OCI-LY7 (cell line): ENCODE data around the gene CMIP. TPM values are rescaled to one million over a fixed set of nuclear protein-coding genes. Genes with fewer than 3 reads are reported as not detected.

ENCODE experiments used
- BruUV-seq: library from RNA; stranded (reverse); fragments of 400-500 nt; replicated peaks from 2 replicates; lab custom pipeline; 2021; lab: Mats Ljungman, UMichigan
- CTCF ChIA-PET: fragments of 300-600 bp; sonication (Branson Sonifier 250); formaldehyde crosslinking; loops from one replicate; lab custom pipeline; 2022; ENCODE audit warnings: antibody characterized with exemption; ENCODE audit not compliant: unreplicated experiment; lab: Charles Lee
- POLR2A ChIA-PET: fragments of 300-600 bp; sonication (Branson Sonifier 250); formaldehyde crosslinking; loops from one replicate; lab custom pipeline; 2022; ENCODE audit warnings: antibody characterized with exemption; lab: Charles Lee
- DNase-seq: peaks from one replicate; pipeline ENCODE4 v3.0.0-alpha.2; 2015; ENCODE audit warnings: low spot score
- H2AFZ ChIP-seq: fragments of 200-600 bp; sonication (generic), shearing (Covaris generic); 2 replicates; pipeline ENCODE4 v1.6.1; 2014; ENCODE audit warnings: mild to moderate bottlenecking, antibody characterized with exemption, low read length, moderate library complexity
- H3K27ac ChIP-seq: fragments of 200-600 bp; sonication (generic); 2 replicates; pipeline ENCODE4 v1.5.1; 2014; ENCODE audit warnings: mixed run types, low read depth, mild to moderate bottlenecking, moderate library complexity, low read length, inconsistent platforms; ENCODE audit not compliant: poor library complexity, severe bottlenecking
- H3K36me3 ChIP-seq: fragments of 200-600 bp; sonication (generic); 2 replicates; pipeline ENCODE4 v1.6.1; 2014; ENCODE audit warnings: mild to moderate bottlenecking, antibody characterized with exemption, low read length, moderate library complexity, mixed read lengths; ENCODE audit not compliant: insufficient read depth
- H3K4me1 ChIP-seq: fragments of 200-600 bp; sonication (generic); 2 replicates; pipeline ENCODE4 v1.5.1; 2014; ENCODE audit warnings: mild to moderate bottlenecking, low read length; ENCODE audit not compliant: insufficient read depth, poor library complexity, severe bottlenecking
- H3K4me2 ChIP-seq: fragments of 200-600 bp; sonication (generic); 2 replicates; pipeline ENCODE4 v1.6.1; 2014; ENCODE audit warnings: mild to moderate bottlenecking, low read length
- H3K4me3 ChIP-seq: fragments of 200-600 bp; sonication (generic); 2 replicates; pipeline ENCODE4 v1.5.1; 2014; ENCODE audit warnings: mild to moderate bottlenecking, low read depth, low read length; ENCODE audit not compliant: poor library complexity, severe bottlenecking
- H3K79me2 ChIP-seq: fragments of 200-600 bp; sonication (generic); 2 replicates; pipeline ENCODE4 v1.6.1; 2016; ENCODE audit warnings: low read depth, mild to moderate bottlenecking, low read length, moderate library complexity, mixed read lengths; ENCODE audit not compliant: insufficient read depth
- H3K9me2 ChIP-seq: fragments of 200-600 bp; sonication (generic); 2 replicates; pipeline ENCODE4 v1.6.1; 2016; ENCODE audit warnings: mild to moderate bottlenecking, low read length, mixed read lengths; ENCODE audit not compliant: insufficient read depth
- H3K9me3 ChIP-seq: fragments of 200-600 bp; sonication (generic); 2 replicates; pipeline ENCODE4 v1.6.1; 2014; ENCODE audit warnings: mild to moderate bottlenecking, mixed run types, low read length, mixed read lengths
- H4K20me1 ChIP-seq: fragments of 200-600 bp; sonication (generic); 2 replicates; pipeline ENCODE4 v1.6.1; 2014; ENCODE audit warnings: mild to moderate bottlenecking, antibody characterized with exemption, low read length, moderate library complexity, mixed read lengths; ENCODE audit not compliant: insufficient read depth
- EZH2phosphoT487 ChIP-seq: fragments of 200-600 bp; sonication (generic); IDR thresholded peaks from 2 replicates; pipeline ENCODE4 v1.6.1; 2018; ENCODE audit warnings: low read depth, borderline replicate concordance, mild to moderate bottlenecking, mixed run types, antibody characterized with exemption, low read length, moderate library complexity, mixed read lengths
- intact Hi-C: fragments of 100-400 bp; cut with micrococcal nuclease; formaldehyde crosslinking; loops from one replicate; pipeline ENCODE4 v1.10.0; 2022; ENCODE audit not compliant: unreplicated experiment
- total RNA-seq, 2 experiments: library from RNA; depleted of rRNA in 1 of 2; stranded (reverse); fragments of >200 nt in 1 of 2; shearing (Covaris generic) in 1 of 2; gene quantifications; 2 replicates each; pipeline ENCODE4 v1.2.3, GENCODE V29; 2014 to 2022
- TF ChIP-seq, protein P1 (sequence below): fragments of 200-600 bp; sonication (generic); conservative IDR thresholded peaks from 2 replicates; pipeline ENCODE4 v1.5.1; 2014; ENCODE audit warnings: mild to moderate bottlenecking, antibody characterized with exemption, low read length, moderate library complexity, mixed read lengths

Gene CMIP
- total RNA-seq, 2 experiments from 2014 or later = 15.4 to 70.3 TPM

DNA sequence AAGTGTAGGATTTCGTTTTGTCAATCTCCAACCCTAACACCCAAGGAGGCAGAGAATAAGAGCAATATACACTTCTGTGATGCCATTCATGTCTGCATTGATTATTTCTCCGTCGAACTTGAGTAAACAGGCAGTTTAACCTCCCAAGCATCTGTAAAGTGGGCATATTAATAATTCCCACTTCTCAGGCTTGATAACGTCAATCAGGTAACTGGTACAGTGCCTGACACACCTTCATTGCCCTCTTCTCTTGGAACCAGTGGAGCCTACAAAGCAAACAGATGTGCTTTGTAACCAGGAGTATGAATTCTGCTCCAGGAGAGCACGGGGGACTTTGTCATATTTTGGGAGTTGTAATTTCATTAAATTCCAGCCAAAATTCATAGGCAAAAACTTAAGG is 302.0 kb downstream of the CMIP start:
- TF ChIP-seq, protein P1, sequence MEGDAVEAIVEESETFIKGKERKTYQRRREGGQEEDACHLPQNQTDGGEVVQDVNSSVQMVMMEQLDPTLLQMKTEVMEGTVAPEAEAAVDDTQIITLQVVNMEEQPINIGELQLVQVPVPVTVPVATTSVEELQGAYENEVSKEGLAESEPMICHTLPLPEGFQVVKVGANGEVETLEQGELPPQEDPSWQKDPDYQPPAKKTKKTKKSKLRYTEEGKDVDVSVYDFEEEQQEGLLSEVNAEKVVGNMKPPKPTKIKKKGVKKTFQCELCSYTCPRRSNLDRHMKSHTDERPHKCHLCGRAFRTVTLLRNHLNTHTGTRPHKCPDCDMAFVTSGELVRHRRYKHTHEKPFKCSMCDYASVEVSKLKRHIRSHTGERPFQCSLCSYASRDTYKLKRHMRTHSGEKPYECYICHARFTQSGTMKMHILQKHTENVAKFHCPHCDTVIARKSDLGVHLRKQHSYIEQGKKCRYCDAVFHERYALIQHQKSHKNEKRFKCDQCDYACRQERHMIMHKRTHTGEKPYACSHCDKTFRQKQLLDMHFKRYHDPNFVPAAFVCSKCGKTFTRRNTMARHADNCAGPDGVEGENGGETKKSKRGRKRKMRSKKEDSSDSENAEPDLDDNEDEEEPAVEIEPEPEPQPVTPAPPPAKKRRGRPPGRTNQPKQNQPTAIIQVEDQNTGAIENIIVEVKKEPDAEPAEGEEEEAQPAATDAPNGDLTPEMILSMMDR = no peak
- no peak for TF ChIP-seq EZH2phosphoT487
- POLR2A ChIA-PET = no interaction called here
- Histone ChIP-seq H3K4me2 (peak overlapping the region; percentile 90), H3K4me1 (peaks cover 71% of the 10 kb centered on the region), H3K36me3 (peaks cover 4% of the 10 kb centered on the region), H3K27ac (peak overlapping the region; percentile 4), H3K9me2 (no peaks in the 10 kb centered on the region), H3K4me3 (peak overlapping the region; percentile 63), H3K9me3 (no peaks in the 10 kb centered on the region), H2AFZ (peak overlapping the region; percentile 63; the same call in 1 of the 2 replicates), H3K79me2 (peaks cover 62% of the 10 kb centered on the region; the same call in 1 of the 2 replicates), H4K20me1 (no peaks in the 10 kb centered on the region)
- DNase-seq = no peak
- no TSS peak for BruUV-seq
- intact Hi-C loops = no loop called here
- CTCF ChIA-PET = no interaction called here

DNA sequence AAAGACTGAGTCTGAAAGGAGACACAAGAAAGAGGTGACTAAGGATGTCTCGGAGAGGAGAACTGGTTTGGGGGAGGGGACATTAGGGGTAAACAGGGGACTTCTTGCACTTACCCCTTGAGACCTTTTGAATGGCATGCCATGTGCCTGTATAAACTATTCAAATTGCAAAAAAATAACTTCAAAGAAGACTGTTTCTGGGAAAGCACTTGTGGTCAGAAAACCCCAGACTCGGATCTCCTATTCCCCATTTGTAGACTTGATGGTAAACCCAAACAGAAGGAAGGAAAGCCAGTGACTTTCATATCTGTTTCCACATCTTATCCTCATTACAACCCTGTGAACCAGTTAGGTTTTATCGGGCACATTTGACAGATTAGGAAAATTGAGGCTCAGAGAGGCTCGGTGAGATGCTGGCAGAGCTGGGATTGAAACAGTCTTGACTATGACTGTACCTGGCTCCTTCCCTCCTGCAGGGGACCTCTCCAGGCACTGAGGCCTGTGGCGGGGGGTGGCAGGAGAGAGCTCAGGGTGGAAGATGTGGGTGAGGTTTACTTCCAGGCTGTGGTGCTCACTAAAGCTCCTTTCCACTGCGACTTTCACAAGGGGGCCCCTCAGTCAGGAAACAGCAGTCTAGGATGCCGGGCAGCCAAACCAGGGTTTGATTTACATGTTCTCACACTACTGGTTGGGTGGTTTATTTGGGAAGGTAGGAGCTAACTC is 304.0 kb downstream of the CMIP start:
- Histone ChIP-seq H3K4me1 (peaks cover 83% of the 10 kb centered on the region), H3K4me3 (peak overlapping the region; percentile 53), H3K36me3 (peaks cover 4% of the 10 kb centered on the region; the same call in 1 of the 2 replicates), H3K9me3 (no peaks in the 10 kb centered on the region), H3K79me2 (peaks cover 66% of the 10 kb centered on the region; the same call in 1 of the 2 replicates), H3K9me2 (no peaks in the 10 kb centered on the region), H4K20me1 (no peaks in the 10 kb centered on the region), H3K4me2 (peak overlapping the region; percentile 76), H2AFZ (0 out of 2 replicates have a peak overlapping the region, but pooled peaks have one; percentile 9), H3K27ac (peak overlapping the region; percentile 65)
- DNase-seq = peak; percentile 63
- intact Hi-C loops = no loop called here
- TSS peak; percentile 30 for BruUV-seq
- ChIA-PET POLR2A (interaction anchor here (0.5 to 2.3 kb wide), 12 partner anchors 9 to 303 kb away, joined by 3 to 11 read pairs (median 4); no protein-coding TSS in a partner anchor), CTCF (interaction anchor here (1.1 to 1.7 kb wide), 3 partner anchors 24 to 69 kb away, joined by 3 to 5 read pairs (median 3); no protein-coding TSS in a partner anchor)
- TF ChIP-seq, protein P1 = peak; percentile 55
- no peak for TF ChIP-seq EZH2phosphoT487
